ENCODE data around the gene ALOX15B. TPM values are rescaled to one million over a fixed set of nuclear protein-coding genes. Genes with fewer than 3 reads are reported as not detected.

The ALOX15B gene
- total RNA-seq, 1 experiment from 2014 or later: not detected

GRCh38 chr17:8048236-8048635, 9.4 kb downstream of the ALOX15B start:
- no TSS peak for BruUV-seq (replicated peaks)

GRCh38 chr17:8048736-8049135, 9.9 kb downstream of the ALOX15B start:
- no TSS peak for BruUV-seq (replicated peaks)
- no peak for TF ChIP-seq CTCF (IDR thresholded peaks at IDR 0.05; ENCODE audit: unreplicated experiment)
- Mint-ChIP-seq H3K27ac (ENCODE audit: unreplicated experiment) (no peak overlapping the region), H3K4me1 (ENCODE audit: low read depth, unreplicated experiment) (no peaks in the 10 kb centered on the region), H3K4me3 (ENCODE audit: low read depth, unreplicated experiment) (no peak overlapping the region), H3K27me3 (ENCODE audit: unreplicated experiment) (peaks cover 37% of the 10 kb centered on the region), H3K9me3 (ENCODE audit: low read depth, unreplicated experiment) (no peaks in the 10 kb centered on the region), H3K36me3 (ENCODE audit: insufficient read depth, unreplicated experiment) (no peaks in the 10 kb centered on the region)
- no peak for DNase-seq
- CTCF ChIA-PET: no interaction called here
- intact Hi-C loops (cut with micrococcal nuclease; ENCODE audit: unreplicated experiment): loop anchor here (10.0 kb wide), 1 partner anchor 134 kb away; the partner anchor contains the start of gene RNF227

More at GRCh38 chr17:8048236-8048635, 9.4 kb downstream of the ALOX15B start:
- no peak for DNase-seq
- Mint-ChIP-seq H3K36me3 (ENCODE audit: insufficient read depth, unreplicated experiment) (no peaks in the 10 kb centered on the region), H3K27ac (ENCODE audit: unreplicated experiment) (no peak overlapping the region), H3K27me3 (ENCODE audit: unreplicated experiment) (peaks cover 42% of the 10 kb centered on the region), H3K9me3 (ENCODE audit: low read depth, unreplicated experiment) (no peaks in the 10 kb centered on the region), H3K4me3 (ENCODE audit: low read depth, unreplicated experiment) (no peak overlapping the region), H3K4me1 (ENCODE audit: low read depth, unreplicated experiment) (no peaks in the 10 kb centered on the region)
- intact Hi-C loops (cut with micrococcal nuclease; ENCODE audit: unreplicated experiment): loop anchor here (10.0 kb wide), 1 partner anchor 133 kb away; the partner anchor contains the start of gene RNF227
- no peak for TF ChIP-seq CTCF (IDR thresholded peaks at IDR 0.05; ENCODE audit: unreplicated experiment)
- CTCF ChIA-PET: no interaction called here

DNA sequence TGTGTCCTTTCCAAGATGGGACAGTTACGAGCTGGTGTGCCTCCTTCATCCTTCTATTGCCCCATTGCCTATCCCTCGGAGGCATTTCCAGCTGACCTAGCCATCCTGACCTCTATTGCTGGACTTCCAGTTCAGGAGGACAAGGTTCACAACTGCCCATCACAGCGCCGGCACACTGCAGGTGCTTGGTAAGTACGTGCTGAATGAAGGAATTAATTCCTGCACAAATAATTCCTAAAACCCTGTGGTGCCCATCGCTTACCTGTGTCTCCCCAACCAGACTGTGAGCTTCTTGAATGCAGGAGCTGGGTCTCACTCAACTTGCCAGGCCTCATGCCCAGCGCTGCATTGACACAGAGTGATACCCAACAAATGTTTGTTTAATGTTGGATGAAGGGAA, 13.0 kb downstream of the ALOX15B start:
- Mint-ChIP-seq H3K9me3 (ENCODE audit: low read depth, unreplicated experiment) (no peaks in the 10 kb centered on the region), H3K27ac (ENCODE audit: unreplicated experiment) (no peak overlapping the region), H3K36me3 (ENCODE audit: insufficient read depth, unreplicated experiment) (no peaks in the 10 kb centered on the region), H3K4me3 (ENCODE audit: low read depth, unreplicated experiment) (no peak overlapping the region), H3K27me3 (ENCODE audit: unreplicated experiment) (peaks cover 17% of the 10 kb centered on the region), H3K4me1 (ENCODE audit: low read depth, unreplicated experiment) (peaks cover 5% of the 10 kb centered on the region)
- no peak for TF ChIP-seq CTCF (IDR thresholded peaks at IDR 0.05; ENCODE audit: unreplicated experiment)
- BruUV-seq (replicated peaks): no TSS peak
- intact Hi-C loops (cut with micrococcal nuclease; ENCODE audit: unreplicated experiment): no loop called here
- no peak for DNase-seq
- CTCF ChIA-PET: interaction anchor here (1.3 kb wide), 1 partner anchor 22 kb away, joined by 10 read pairs; no protein-coding TSS in a partner anchor

DNA sequence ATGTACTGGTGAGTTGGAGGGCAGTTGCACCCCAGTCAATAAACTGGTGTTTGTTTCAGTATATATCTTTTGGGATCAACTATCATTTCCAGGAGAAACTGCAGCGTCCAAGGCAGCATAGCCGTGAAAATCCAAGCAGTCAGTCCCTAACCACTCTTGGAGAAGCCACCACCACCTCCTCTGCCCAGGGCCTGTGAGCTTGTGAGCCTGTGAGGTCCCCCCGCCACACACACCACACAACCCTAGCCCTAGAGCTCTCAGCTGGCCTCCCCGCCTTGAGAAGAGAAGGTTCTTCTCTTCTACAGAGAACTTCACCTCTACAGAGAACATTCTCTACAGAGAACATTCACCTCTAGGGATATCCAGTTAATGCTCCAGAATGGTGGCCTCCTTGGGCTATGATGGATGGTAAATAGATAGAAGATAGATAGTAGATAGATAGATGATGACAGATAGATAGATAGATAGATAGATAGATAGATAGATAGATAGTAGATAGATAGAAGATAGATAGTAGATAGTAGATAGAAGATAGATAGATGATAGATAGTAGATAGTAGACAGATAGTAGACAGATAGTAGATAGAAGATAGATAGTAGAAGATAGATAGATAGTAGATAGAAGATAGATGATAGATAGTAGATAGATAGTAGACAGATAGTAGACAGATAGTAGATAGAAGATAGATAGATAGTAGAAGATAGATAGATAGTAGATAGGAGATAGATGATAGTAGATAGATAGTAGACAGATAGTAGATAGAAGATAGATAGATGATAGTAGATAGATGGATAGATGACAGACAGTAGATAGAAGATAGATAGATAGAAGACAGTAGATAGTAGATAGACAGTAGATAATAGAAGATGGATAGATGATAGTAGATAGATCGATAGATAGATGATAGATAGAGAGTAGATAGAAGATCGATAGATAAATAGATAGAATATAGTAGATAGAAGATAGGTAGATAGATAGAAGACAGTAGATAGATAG, 13.7 kb downstream of the ALOX15B start:
- DNase-seq: no peak
- H3K36me3 Mint-ChIP-seq (ENCODE audit: insufficient read depth, unreplicated experiment): no peaks in the 10 kb centered on the region
- intact Hi-C loops (cut with micrococcal nuclease; ENCODE audit: unreplicated experiment): no loop called here
- BruUV-seq (replicated peaks): no TSS peak
- H3K27ac Mint-ChIP-seq (ENCODE audit: unreplicated experiment): no peak overlapping the region
- CTCF ChIA-PET: interaction anchor here (1.3 kb wide), 1 partner anchor 21 kb away, joined by 10 read pairs; no protein-coding TSS in a partner anchor
- no peak for TF ChIP-seq CTCF (IDR thresholded peaks at IDR 0.05; ENCODE audit: unreplicated experiment)
- H3K27me3 Mint-ChIP-seq (ENCODE audit: unreplicated experiment): peaks cover 18% of the 10 kb centered on the region
- no peak overlapping the region for H3K4me3 Mint-ChIP-seq (ENCODE audit: low read depth, unreplicated experiment)
- peaks cover 12% of the 10 kb centered on the region for H3K4me1 Mint-ChIP-seq (ENCODE audit: low read depth, unreplicated experiment)
- no peaks in the 10 kb centered on the region for H3K9me3 Mint-ChIP-seq (ENCODE audit: low read depth, unreplicated experiment)
